GM10266 (cell line): ENCODE measurements around the gene PSEN2.

ENCODE experiments used
- DNase-seq: peaks from one replicate; pipeline ENCODE4 v3.0.0; 2012; ENCODE audit errors: extremely low spot score
- CTCF ChIP-seq: IDR thresholded peaks from 2 replicates; pipeline ENCODE4 v1.5.1; 2012; ENCODE audit warnings: mild to moderate bottlenecking, low read depth; ENCODE audit not compliant: control insufficient read depth, insufficient read depth; ENCODE audit errors: missing control alignments

Gene PSEN2

DNA sequence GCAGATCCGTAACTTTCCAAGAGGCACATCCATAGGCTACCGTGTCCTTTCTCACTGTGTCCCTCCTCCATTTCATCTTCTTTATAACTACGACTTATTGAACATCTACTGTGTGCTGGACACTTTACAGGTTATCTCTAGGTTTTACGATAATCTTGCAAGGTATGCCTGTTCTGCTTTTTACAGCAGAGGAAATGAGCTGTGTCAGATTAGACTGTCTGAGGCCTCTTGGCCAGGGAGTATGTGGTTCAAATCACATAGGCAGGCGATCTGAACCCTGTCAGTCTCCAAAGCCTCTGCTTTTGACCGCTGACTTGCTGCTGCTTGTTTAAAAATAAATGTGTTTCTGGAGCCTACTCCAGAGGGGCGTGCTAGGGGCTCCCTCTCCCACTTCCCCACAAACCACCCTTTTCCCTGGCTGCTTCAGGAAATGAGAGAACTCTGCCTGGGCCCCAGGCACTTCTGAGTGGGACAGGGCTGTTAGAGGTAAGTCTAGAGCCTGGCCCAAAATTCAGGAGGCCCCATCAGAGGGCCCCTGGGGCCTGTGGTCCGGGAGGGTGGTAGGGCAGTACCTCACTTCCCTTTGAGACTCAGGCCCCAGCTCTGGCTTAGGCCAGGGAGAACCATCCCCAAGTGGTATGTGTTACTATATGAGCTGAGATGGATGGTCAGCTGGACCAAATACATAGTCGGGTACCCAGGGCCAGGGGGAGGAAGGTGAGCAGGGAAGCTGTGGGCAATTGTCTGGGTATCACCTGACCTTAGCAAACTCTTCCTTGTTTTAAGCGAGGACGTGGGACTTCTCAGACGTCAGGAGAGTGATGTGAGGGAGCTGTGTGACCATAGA is 4.4 kb downstream of the PSEN2 start:
- no peak for DNase-seq
- no peak for TF ChIP-seq CTCF

GRCh38 chr1:226875641-226876295 is 5.4 kb downstream of the PSEN2 start:
- no peak for TF ChIP-seq CTCF
- DNase-seq, result no peak

- no peak for DNase-seq
- TF ChIP-seq CTCF, result no peak
Measured at GRCh38 chr1:226877669-226878068, 7.3 kb downstream of the PSEN2 start.

GRCh38 chr1:226880372-226881287 is 10.2 kb downstream of the PSEN2 start:
- no peak for DNase-seq
- TF ChIP-seq CTCF, result no peak

GRCh38 chr1:226881515-226882185 is 11.2 kb downstream of the PSEN2 start:
- no peak for TF ChIP-seq CTCF
- no peak for DNase-seq

GRCh38 chr1:226882187-226882586 is 11.8 kb downstream of the PSEN2 start:
- DNase-seq, result no peak
- TF ChIP-seq CTCF, result no peak
